ENCODE data around the gene TAB2.
"Not testable (repeated sequence)": the region's sequence is repeated elsewhere in the genome, so short reads cannot be mapped to it uniquely, and the experiment has no call there.

The TAB2 gene

DNA sequence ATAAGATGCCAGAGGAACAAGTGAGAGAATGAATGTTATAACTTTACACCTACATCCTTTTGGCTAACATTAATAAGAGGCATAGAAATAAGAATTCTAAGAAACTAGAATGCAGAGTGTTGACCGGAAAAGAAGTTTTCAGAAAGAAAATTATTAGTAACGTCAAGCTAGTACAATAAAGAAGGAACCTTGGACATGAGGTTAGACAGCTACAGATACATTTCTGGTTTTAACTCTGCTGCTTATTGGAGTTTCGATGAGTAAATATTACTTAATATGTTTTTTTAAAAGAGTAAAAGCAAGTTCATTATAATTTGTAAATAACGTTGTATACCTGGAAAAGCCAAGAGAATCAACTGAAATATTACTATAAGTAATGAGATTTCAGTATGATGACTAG lies 22.7 kb downstream of the TAB2 start:
- no peaks in the 10 kb centered on the region for H3K9me3 ChIP-seq (ENCODE audit: insufficient read depth, low read length)
- no peak overlapping the region for H3K4me3 ChIP-seq (ENCODE audit: insufficient read length, low read depth)
- H3K27me3 ChIP-seq (ENCODE audit: insufficient read depth, insufficient read length), result no peaks in the 10 kb centered on the region
- no peaks in the 10 kb centered on the region for H3K4me1 ChIP-seq (ENCODE audit: insufficient read depth, insufficient read length)
- peaks cover 3% of the 10 kb centered on the region for H3K36me3 ChIP-seq (ENCODE audit: insufficient read depth, insufficient read length, low read length)
- no peak for DNase-seq (ENCODE audit: low read depth, low spot score)
- TF ChIP-seq ZNF274 (IDR thresholded peaks at IDR 0.05; ENCODE audit: low read depth, low read length) (no peak), YY1 (IDR thresholded peaks at IDR 0.05; ENCODE audit: insufficient read depth, insufficient read length) (no peak), SUZ12 (IDR thresholded peaks at IDR 0.05; ENCODE audit: extremely low read depth, insufficient read depth, insufficient read length) (no peak)
- no peak overlapping the region for H3K9ac ChIP-seq (ENCODE audit: insufficient read length, low read depth)

DNA sequence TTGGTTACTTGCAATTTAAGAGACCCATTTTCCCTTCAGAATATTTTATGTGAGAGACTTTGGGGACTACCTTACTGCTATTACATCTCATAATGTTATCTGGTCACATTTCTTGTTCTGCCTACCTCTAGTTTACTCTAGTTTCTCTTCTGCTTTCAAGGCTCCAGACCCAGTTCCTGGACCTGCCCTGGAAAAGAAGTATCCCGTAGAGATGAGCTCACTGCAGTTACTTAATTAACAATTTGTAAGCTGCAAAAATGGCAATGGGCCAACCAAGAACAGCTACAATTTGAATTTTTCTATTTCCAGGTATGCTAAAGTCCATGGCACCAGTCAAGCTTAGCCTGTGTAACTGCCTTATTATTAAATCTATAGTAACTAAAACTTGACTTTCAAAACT lies 25.0 kb downstream of the TAB2 start:
- TF ChIP-seq ZNF274 (IDR thresholded peaks at IDR 0.05; ENCODE audit: low read depth, low read length) (no peak), SUZ12 (IDR thresholded peaks at IDR 0.05; ENCODE audit: extremely low read depth, insufficient read depth, insufficient read length) (no peak), YY1 (IDR thresholded peaks at IDR 0.05; ENCODE audit: insufficient read depth, insufficient read length) (no peak)
- Histone ChIP-seq H3K9me3 (ENCODE audit: insufficient read depth, low read length) (no peaks in the 10 kb centered on the region), H3K4me1 (ENCODE audit: insufficient read depth, insufficient read length) (no peaks in the 10 kb centered on the region), H3K9ac (ENCODE audit: insufficient read length, low read depth) (no peak overlapping the region), H3K36me3 (ENCODE audit: insufficient read depth, insufficient read length, low read length) (peaks cover 10% of the 10 kb centered on the region), H3K27me3 (ENCODE audit: insufficient read depth, insufficient read length) (no peaks in the 10 kb centered on the region), H3K4me3 (ENCODE audit: insufficient read length, low read depth) (no peak overlapping the region)
- DNase-seq (ENCODE audit: low read depth, low spot score), result no peak

DNA sequence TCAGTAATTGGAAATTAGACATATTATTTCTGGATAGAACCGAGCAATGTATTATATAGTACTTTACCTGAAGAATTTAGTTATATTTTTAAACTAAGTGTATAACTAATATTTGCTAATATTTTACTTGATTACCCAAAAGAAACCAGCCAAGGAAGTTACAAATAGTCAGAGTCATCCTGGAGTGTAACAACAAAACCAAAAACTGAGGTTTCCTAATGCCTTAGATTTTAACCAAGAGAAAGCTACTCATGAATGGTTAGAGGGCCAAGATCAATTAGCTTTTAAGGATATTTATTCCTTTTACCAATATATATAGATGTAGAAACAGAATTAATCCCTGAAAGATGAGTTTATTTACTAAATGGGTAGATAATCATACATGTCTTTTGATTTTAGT lies 26.0 kb downstream of the TAB2 start:
- no peaks in the 10 kb centered on the region for H3K9me3 ChIP-seq (ENCODE audit: insufficient read depth, low read length)

DNA sequence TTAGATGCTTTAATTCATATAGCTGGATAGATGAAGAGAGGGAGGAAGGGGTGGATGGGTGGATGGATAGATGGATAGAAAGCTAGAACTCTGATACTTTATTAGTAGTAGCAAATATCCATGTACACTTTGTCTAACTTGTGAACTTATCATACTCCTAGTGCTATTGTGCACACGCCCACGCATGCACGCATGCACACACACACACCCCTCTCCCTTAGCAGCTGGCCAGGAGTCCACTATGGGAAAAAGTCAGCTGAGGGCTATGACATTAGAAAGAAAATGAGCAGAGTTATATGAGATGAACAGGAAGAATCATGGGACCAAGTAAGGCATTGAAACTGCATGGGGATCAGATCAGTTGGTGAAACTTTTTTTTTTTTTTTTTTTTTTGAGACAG lies 28.6 kb downstream of the TAB2 start:
- no peak overlapping the region for H3K4me3 ChIP-seq (ENCODE audit: insufficient read length, low read depth)
- DNase-seq (ENCODE audit: low read depth, low spot score), result no peak
- H3K36me3 ChIP-seq (ENCODE audit: insufficient read depth, insufficient read length, low read length), result peaks cover 10% of the 10 kb centered on the region
- H3K4me1 ChIP-seq (ENCODE audit: insufficient read depth, insufficient read length), result no peaks in the 10 kb centered on the region
- H3K9ac ChIP-seq (ENCODE audit: insufficient read length, low read depth), result no peak overlapping the region
- H3K9me3 ChIP-seq (ENCODE audit: insufficient read depth, low read length), result no peaks in the 10 kb centered on the region
- TF ChIP-seq ZNF274 (IDR thresholded peaks at IDR 0.05; ENCODE audit: low read depth, low read length), result no peak
- TF ChIP-seq SUZ12 (IDR thresholded peaks at IDR 0.05; ENCODE audit: extremely low read depth, insufficient read depth, insufficient read length), result no peak
- TF ChIP-seq YY1 (IDR thresholded peaks at IDR 0.05; ENCODE audit: insufficient read depth, insufficient read length), result no peak
- H3K27me3 ChIP-seq (ENCODE audit: insufficient read depth, insufficient read length), result no peaks in the 10 kb centered on the region

More for the DNA sequence above, 26.0 kb downstream of the TAB2 start:
- Histone ChIP-seq H3K4me3 (ENCODE audit: insufficient read length, low read depth) (no peak overlapping the region), H3K4me1 (ENCODE audit: insufficient read depth, insufficient read length) (no peaks in the 10 kb centered on the region), H3K9ac (ENCODE audit: insufficient read length, low read depth) (no peak overlapping the region), H3K36me3 (ENCODE audit: insufficient read depth, insufficient read length, low read length) (peaks cover 10% of the 10 kb centered on the region), H3K27me3 (ENCODE audit: insufficient read depth, insufficient read length) (no peaks in the 10 kb centered on the region)
- DNase-seq (ENCODE audit: low read depth, low spot score), result no peak
- TF ChIP-seq SUZ12 (IDR thresholded peaks at IDR 0.05; ENCODE audit: extremely low read depth, insufficient read depth, insufficient read length) (no peak), ZNF274 (IDR thresholded peaks at IDR 0.05; ENCODE audit: low read depth, low read length) (no peak), YY1 (IDR thresholded peaks at IDR 0.05; ENCODE audit: insufficient read depth, insufficient read length) (no peak)

DNA sequence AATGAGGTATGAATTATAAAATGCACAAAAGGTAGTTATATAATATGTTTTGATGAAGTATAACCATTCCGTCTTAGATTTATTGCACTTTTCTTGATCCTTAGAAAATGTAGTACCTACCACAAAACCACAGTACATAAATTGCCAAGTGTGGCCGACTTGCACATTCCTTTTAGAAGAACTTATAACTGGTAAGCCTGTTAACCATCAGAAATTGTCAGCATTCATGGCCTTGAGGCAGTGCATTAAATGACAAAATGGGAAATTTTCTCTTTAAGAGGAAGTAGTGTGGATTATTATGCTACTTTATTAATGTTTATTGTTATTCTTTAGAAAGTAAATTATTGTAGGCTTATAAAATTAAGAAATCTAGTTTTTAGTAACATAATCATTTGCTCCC lies 29.6 kb downstream of the TAB2 start:
- Histone ChIP-seq H3K9me3 (ENCODE audit: insufficient read depth, low read length) (no peaks in the 10 kb centered on the region), H3K4me1 (ENCODE audit: insufficient read depth, insufficient read length) (no peaks in the 10 kb centered on the region), H3K36me3 (ENCODE audit: insufficient read depth, insufficient read length, low read length) (peaks cover 10% of the 10 kb centered on the region), H3K4me3 (ENCODE audit: insufficient read length, low read depth) (no peak overlapping the region), H3K27me3 (ENCODE audit: insufficient read depth, insufficient read length) (no peaks in the 10 kb centered on the region), H3K9ac (ENCODE audit: insufficient read length, low read depth) (no peak overlapping the region)
- DNase-seq (ENCODE audit: low read depth, low spot score), result no peak
- TF ChIP-seq YY1 (IDR thresholded peaks at IDR 0.05; ENCODE audit: insufficient read depth, insufficient read length) (no peak), ZNF274 (IDR thresholded peaks at IDR 0.05; ENCODE audit: low read depth, low read length) (no peak), SUZ12 (IDR thresholded peaks at IDR 0.05; ENCODE audit: extremely low read depth, insufficient read depth, insufficient read length) (no peak)

DNA sequence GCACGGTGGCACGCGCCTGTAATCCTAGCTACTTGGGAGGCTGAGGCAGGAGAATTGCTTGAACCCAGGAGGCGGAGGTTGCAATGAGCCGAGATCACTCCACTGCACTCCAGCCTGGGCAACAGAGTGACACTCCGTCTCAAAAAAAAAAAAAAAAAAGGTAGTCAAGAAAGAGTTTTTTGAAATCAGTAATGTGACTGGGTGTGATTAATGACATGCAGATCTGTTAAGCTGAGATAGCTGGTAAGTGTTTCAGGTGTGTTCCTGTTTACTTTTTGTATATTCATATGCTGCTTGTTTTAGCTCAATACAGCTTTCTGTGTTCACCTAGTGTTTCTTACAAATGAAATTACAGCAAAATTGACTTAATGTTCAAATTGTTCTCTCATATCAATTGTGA lies 31.8 kb downstream of the TAB2 start:
- not testable (repeated sequence) for H3K36me3 ChIP-seq (ENCODE audit: insufficient read depth, insufficient read length, low read length); H3K9me3 ChIP-seq (ENCODE audit: insufficient read depth, low read length); H3K27me3 ChIP-seq (ENCODE audit: insufficient read depth, insufficient read length); H3K9ac ChIP-seq (ENCODE audit: insufficient read length, low read depth); H3K4me1 ChIP-seq (ENCODE audit: insufficient read depth, insufficient read length); DNase-seq (ENCODE audit: low read depth, low spot score); H3K4me3 ChIP-seq (ENCODE audit: insufficient read length, low read depth)

DNA sequence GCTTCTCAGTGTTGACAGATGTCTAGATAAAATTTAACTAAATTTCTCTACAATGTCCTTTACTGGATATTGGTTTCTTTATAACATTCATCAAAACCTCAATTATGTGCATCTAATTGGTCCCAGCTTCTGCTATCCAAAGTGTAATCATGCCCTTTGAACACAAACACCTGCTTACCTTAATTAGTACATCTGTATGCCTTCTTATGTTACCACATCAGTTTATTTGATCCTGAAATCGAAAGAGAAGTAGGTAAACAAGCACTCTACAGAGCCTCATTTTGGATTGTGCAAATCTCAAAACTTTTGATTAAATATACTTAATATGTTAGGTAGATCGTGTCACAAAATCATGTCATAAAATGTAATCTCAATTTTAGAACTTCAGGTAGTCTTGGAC lies 36.5 kb downstream of the TAB2 start:
- TF ChIP-seq ZNF274 (IDR thresholded peaks at IDR 0.05; ENCODE audit: low read depth, low read length), result no peak
- TF ChIP-seq SUZ12 (IDR thresholded peaks at IDR 0.05; ENCODE audit: extremely low read depth, insufficient read depth, insufficient read length), result no peak
- no peak for TF ChIP-seq YY1 (IDR thresholded peaks at IDR 0.05; ENCODE audit: insufficient read depth, insufficient read length)
- Histone ChIP-seq H3K9me3 (ENCODE audit: insufficient read depth, low read length) (no peaks in the 10 kb centered on the region), H3K27me3 (ENCODE audit: insufficient read depth, insufficient read length) (no peaks in the 10 kb centered on the region), H3K36me3 (ENCODE audit: insufficient read depth, insufficient read length, low read length) (no peaks in the 10 kb centered on the region), H3K4me3 (ENCODE audit: insufficient read length, low read depth) (no peak overlapping the region), H3K4me1 (ENCODE audit: insufficient read depth, insufficient read length) (no peaks in the 10 kb centered on the region), H3K9ac (ENCODE audit: insufficient read length, low read depth) (no peak overlapping the region)
- DNase-seq (ENCODE audit: low read depth, low spot score), result no peak
